Colonic mucosa (tissue), 4 donors: ENCODE measurements around the gene ROR2. TPM values are rescaled to one million over a fixed set of nuclear protein-coding genes. Genes with fewer than 3 reads are reported as not detected.

Experiments used
- DNase-seq: peaks from one replicate; pipeline ENCODE4 v3.0.0-alpha.2; 2020
- H3K27ac ChIP-seq: fragments of 200-600 bp; one replicate; pipeline ENCODE4 v1.8.0; 2021
- H3K27me3 ChIP-seq: fragments of 200-600 bp; one replicate; pipeline ENCODE4 v1.8.0; 2021
- H3K36me3 ChIP-seq: fragments of 200-600 bp; one replicate; pipeline ENCODE4 v1.8.0; 2021
- H3K4me1 ChIP-seq: fragments of 200-600 bp; one replicate; pipeline ENCODE4 v1.8.0; 2021; ENCODE audit warnings: mild to moderate bottlenecking
- H3K4me3 ChIP-seq: fragments of 200-600 bp; one replicate; pipeline ENCODE4 v1.8.0; 2021
- H3K9ac ChIP-seq, 2 donors: one replicate each; pipeline ENCODE4 v1.7.0; 2013; ENCODE audit warnings: control low read depth in 2 of 2, low read depth in 2 of 2, low read length in 2 of 2
- H3K9me3 ChIP-seq: fragments of 200-600 bp; one replicate; pipeline ENCODE4 v1.8.0; 2021
- CTCF ChIP-seq: fragments of 200-600 bp; IDR thresholded peaks from one replicate; pipeline ENCODE4 v1.8.0; 2022; ENCODE audit warnings: antibody characterized with exemption, mild to moderate bottlenecking
- intact Hi-C: fragments of 100-400 bp; cut with DNase I; formaldehyde crosslinking; loops from one replicate; pipeline ENCODE4 v1.14.1; 2022
- total RNA-seq, 2 donors: library from RNA; stranded (reverse); fragmentation: NEBNext Ultra II Directional in 1 of 2; extraction: Animal tissue kit (Norgen Biotek cat#: 25700) in 1 of 2; gene quantifications; one replicate each; pipeline ENCODE4 v1.2.1, GENCODE V29; 2021
- donor health status: healthy.
- donor health status: DM: no; HTN: no; CAD: no.
- donor health status: DM: no; HTN: no; CAD: no.

Gene ROR2
- total RNA-seq, 2 donors from 2014 or later, result 1.7 to 9.1 TPM

GRCh38 chr9:91812191-91812590 is 137.8 kb downstream of the ROR2 start:
- H3K4me3 ChIP-seq, result no peak overlapping the region
- DNase-seq, result no peak
- H3K4me1 ChIP-seq, result no peaks in the 10 kb centered on the region
- TF ChIP-seq CTCF, result no peak
- H3K9ac ChIP-seq, result no peak overlapping the region
- H3K9me3 ChIP-seq, result no peaks in the 10 kb centered on the region
- no peaks in the 10 kb centered on the region for H3K27me3 ChIP-seq
- H3K27ac ChIP-seq, result no peak overlapping the region
- no peaks in the 10 kb centered on the region for H3K36me3 ChIP-seq
- intact Hi-C loops, result no loop called here

- intact Hi-C loops, result no loop called here
- H3K27ac ChIP-seq, result no peak overlapping the region
Observed at GRCh38 chr9:91811024-91811909, 138.8 kb downstream of the ROR2 start.

GRCh38 chr9:91810286-91810905 is 139.6 kb downstream of the ROR2 start:
- no peak overlapping the region for H3K27ac ChIP-seq

More at GRCh38 chr9:91811024-91811909, 138.8 kb downstream of the ROR2 start:
- H3K9ac ChIP-seq, result no peak overlapping the region
- no peak for DNase-seq
- no peaks in the 10 kb centered on the region for H3K36me3 ChIP-seq
- no peak overlapping the region for H3K4me3 ChIP-seq
- H3K27me3 ChIP-seq, result no peaks in the 10 kb centered on the region
- H3K9me3 ChIP-seq, result no peaks in the 10 kb centered on the region
- H3K4me1 ChIP-seq, result no peaks in the 10 kb centered on the region
- TF ChIP-seq CTCF, result no peak

GRCh38 chr9:91809581-91810285 is 140.3 kb downstream of the ROR2 start:
- no peak overlapping the region for H3K9ac ChIP-seq
- no peaks in the 10 kb centered on the region for H3K27me3 ChIP-seq
- H3K27ac ChIP-seq, result no peak overlapping the region
- TF ChIP-seq CTCF, result no peak
- no peaks in the 10 kb centered on the region for H3K4me1 ChIP-seq
- H3K4me3 ChIP-seq, result no peak overlapping the region
- DNase-seq, result no peak
- H3K9me3 ChIP-seq, result no peaks in the 10 kb centered on the region
- no peaks in the 10 kb centered on the region for H3K36me3 ChIP-seq
- intact Hi-C loops, result no loop called here

More at GRCh38 chr9:91810286-91810905, 139.6 kb downstream of the ROR2 start:
- intact Hi-C loops, result no loop called here
- Histone ChIP-seq H3K4me3 (no peak overlapping the region), H3K27me3 (no peaks in the 10 kb centered on the region), H3K4me1 (no peaks in the 10 kb centered on the region), H3K9ac (no peak overlapping the region), H3K9me3 (no peaks in the 10 kb centered on the region), H3K36me3 (no peaks in the 10 kb centered on the region)
- no peak for DNase-seq
- TF ChIP-seq CTCF, result no peak

GRCh38 chr9:91807643-91808246 is 142.3 kb downstream of the ROR2 start:
- H3K36me3 ChIP-seq, result no peaks in the 10 kb centered on the region
- H3K27ac ChIP-seq, result no peak overlapping the region

More at GRCh38 chr9:91807643-91808246, 142.3 kb downstream of the ROR2 start:
- Histone ChIP-seq H3K9me3 (no peaks in the 10 kb centered on the region), H3K27me3 (no peaks in the 10 kb centered on the region), H3K4me1 (no peaks in the 10 kb centered on the region), H3K4me3 (no peak overlapping the region), H3K9ac (no peak overlapping the region)
- TF ChIP-seq CTCF, result no peak
- intact Hi-C loops, result no loop called here
- DNase-seq, result no peak
